Measurements from ENCODE around the gene B3GNT4. TPM values are rescaled to one million over a fixed set of nuclear protein-coding genes. Genes with fewer than 3 reads are reported as not detected.

Gene B3GNT4
- total and polyA plus RNA-seq, 2 donors from 2014 or later = 0.35 to 8.0 TPM

DNA sequence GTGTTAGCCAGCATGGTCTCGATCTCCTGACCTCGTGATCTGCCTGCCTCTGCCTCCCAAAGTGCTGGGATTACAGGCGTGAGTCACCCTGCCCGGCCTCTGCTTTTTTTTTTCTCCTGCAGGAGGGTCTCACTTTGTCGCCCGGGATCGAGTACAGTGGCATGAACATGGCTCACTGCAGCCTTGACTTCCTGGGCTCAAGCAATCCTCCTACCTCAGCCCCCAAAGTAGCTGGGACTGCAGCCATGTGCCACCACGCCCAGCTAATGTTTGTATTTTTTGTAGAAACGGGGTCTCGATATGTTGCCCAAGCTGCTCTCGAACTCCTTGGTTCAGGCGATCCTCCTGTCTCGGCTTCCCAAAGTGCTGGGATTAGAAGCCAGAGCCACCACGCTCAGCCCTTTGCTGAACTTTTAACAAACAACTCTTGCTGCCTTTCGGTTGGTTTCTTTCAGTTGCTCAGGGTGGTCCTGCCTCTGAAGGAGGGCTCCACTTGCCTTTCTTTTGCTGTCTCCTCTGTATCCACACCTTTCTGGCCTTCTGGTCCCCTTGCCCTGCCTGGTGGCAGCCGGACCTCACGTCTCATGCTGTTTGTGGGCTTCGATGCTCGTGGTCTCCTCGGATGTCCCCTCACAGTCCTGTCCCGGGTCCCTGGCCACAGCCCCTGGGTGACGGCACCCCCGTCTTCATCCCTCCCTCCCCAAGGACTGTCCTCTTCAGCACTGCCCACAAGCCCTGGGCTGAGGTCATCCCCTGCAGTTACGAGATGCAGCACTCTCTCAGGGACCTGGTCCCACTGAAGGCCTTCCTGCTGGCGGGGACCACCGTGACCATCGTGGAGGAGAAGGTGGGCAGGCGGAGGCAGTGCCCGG lies 3.8 kb upstream of the B3GNT4 start:
- FAIRE-seq = no peak
- DNase-seq = no peak
- TF ChIP-seq, protein P1, sequence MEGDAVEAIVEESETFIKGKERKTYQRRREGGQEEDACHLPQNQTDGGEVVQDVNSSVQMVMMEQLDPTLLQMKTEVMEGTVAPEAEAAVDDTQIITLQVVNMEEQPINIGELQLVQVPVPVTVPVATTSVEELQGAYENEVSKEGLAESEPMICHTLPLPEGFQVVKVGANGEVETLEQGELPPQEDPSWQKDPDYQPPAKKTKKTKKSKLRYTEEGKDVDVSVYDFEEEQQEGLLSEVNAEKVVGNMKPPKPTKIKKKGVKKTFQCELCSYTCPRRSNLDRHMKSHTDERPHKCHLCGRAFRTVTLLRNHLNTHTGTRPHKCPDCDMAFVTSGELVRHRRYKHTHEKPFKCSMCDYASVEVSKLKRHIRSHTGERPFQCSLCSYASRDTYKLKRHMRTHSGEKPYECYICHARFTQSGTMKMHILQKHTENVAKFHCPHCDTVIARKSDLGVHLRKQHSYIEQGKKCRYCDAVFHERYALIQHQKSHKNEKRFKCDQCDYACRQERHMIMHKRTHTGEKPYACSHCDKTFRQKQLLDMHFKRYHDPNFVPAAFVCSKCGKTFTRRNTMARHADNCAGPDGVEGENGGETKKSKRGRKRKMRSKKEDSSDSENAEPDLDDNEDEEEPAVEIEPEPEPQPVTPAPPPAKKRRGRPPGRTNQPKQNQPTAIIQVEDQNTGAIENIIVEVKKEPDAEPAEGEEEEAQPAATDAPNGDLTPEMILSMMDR (IDR thresholded peaks at IDR 0.05; ENCODE audit: borderline replicate concordance, extremely low read depth, insufficient read depth) = no peak
- Histone ChIP-seq H3K27ac (ENCODE audit: low read depth in 2 of 2, low read length in 2 of 2) (no peak overlapping the region), H3K4me3 (ENCODE audit: low read length in 3 of 3) (no peak overlapping the region), H3K27me3 (ENCODE audit: control insufficient read depth, insufficient read depth, low read length) (no peaks in the 10 kb centered on the region), H3K9ac (ENCODE audit: low read length in 3 of 3) (no peak overlapping the region), H3K4me1 (ENCODE audit: control insufficient read depth in 2 of 3, insufficient read depth in 2 of 3, low read depth in 1 of 3, low read length in 3 of 3) (peaks cover 0 to 7% (median 0%) of the 10 kb centered on the region in 3 donors), H3K36me3 (ENCODE audit: control insufficient read depth in 2 of 3, insufficient read depth in 3 of 3, low read length in 3 of 3) (no peaks in the 10 kb centered on the region), H3K9me3 (ENCODE audit: control insufficient read depth in 2 of 3, insufficient read depth in 1 of 3, low read length in 3 of 3) (no peaks in the 10 kb centered on the region)
- intact Hi-C loops (cut with DNase I) = no loop called here

- Histone ChIP-seq H3K36me3 (ENCODE audit: control insufficient read depth in 2 of 3, insufficient read depth in 3 of 3, low read length in 3 of 3) (no peaks in the 10 kb centered on the region), H3K27me3 (ENCODE audit: control insufficient read depth, insufficient read depth, low read length) (peaks cover 4% of the 10 kb centered on the region), H3K4me1 (ENCODE audit: control insufficient read depth in 2 of 3, insufficient read depth in 2 of 3, low read depth in 1 of 3, low read length in 3 of 3) (peaks cover 0 to 7% (median 0%) of the 10 kb centered on the region in 3 donors), H3K9ac (ENCODE audit: low read length in 3 of 3) (no peak overlapping the region), H3K4me3 (ENCODE audit: low read length in 3 of 3) (no peak overlapping the region), H3K9me3 (ENCODE audit: control insufficient read depth in 2 of 3, insufficient read depth in 1 of 3, low read length in 3 of 3) (no peaks in the 10 kb centered on the region), H3K27ac (ENCODE audit: low read depth in 2 of 2, low read length in 2 of 2) (no peak overlapping the region)
- intact Hi-C loops (cut with DNase I) = no loop called here
- FAIRE-seq = no peak
- TF ChIP-seq, protein P1 (IDR thresholded peaks at IDR 0.05; ENCODE audit: borderline replicate concordance, extremely low read depth, insufficient read depth) = no peak
- peak in 2 of 5 donors; percentile 38 to 68 for DNase-seq
These were observed 2.9 kb upstream of the B3GNT4 start for GRCh38 chr12:122200541-122201175.

DNA sequence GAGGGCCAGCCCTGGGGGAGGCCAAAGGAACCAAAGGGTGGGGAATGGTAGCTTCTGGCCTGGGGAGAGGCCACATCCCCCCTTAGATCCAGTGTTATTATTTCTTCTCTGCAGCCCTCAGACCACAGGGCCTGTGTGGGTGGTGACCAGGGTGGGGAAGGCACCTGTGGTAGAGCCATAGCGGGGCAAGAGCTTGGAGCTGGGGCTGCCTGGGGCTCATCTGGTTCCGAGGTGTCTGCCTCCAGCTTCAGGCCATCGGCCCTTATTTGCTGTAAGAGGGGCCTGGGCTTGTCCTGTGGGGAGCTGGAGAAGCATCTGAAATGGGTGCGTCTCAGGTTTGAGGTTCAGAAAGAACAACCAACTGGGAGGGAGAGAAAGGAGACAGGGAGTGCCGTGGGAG lies 2.1 kb upstream of the B3GNT4 start:
- TF ChIP-seq, protein P1 (IDR thresholded peaks at IDR 0.05; ENCODE audit: borderline replicate concordance, extremely low read depth, insufficient read depth) = no peak
- DNase-seq (no peak), FAIRE-seq (no peak)
- no peaks in the 10 kb centered on the region for H3K36me3 ChIP-seq (ENCODE audit: control insufficient read depth in 2 of 3, insufficient read depth in 3 of 3, low read length in 3 of 3)
- peaks cover 4% of the 10 kb centered on the region for H3K27me3 ChIP-seq (ENCODE audit: control insufficient read depth, insufficient read depth, low read length)
- H3K9me3 ChIP-seq (ENCODE audit: control insufficient read depth in 2 of 3, insufficient read depth in 1 of 3, low read length in 3 of 3) = no peaks in the 10 kb centered on the region
- intact Hi-C loops (cut with DNase I) = no loop called here
- H3K4me1 ChIP-seq (ENCODE audit: control insufficient read depth in 2 of 3, insufficient read depth in 2 of 3, low read depth in 1 of 3, low read length in 3 of 3) = peaks cover 0 to 7% (median 0%) of the 10 kb centered on the region in 3 donors
- H3K9ac ChIP-seq (ENCODE audit: low read length in 3 of 3) = no peak overlapping the region
- no peak overlapping the region for H3K4me3 ChIP-seq (ENCODE audit: low read length in 3 of 3)
- H3K27ac ChIP-seq (ENCODE audit: low read depth in 2 of 2, low read length in 2 of 2) = no peak overlapping the region

Data from kidney (tissue), 14 donors.